ENCODE results near the gene CPSF4L. TPM values are rescaled to one million over a fixed set of nuclear protein-coding genes. Genes with fewer than 3 reads are reported as not detected.

The CPSF4L gene
- total RNA-seq, 1 experiment from 2014 or later = not detected

- DNase-seq (ENCODE audit: low read depth) = peak; percentile 59
Measured at GRCh38 chr17:73232587-73233373, 28.9 kb downstream of the CPSF4L start.

GRCh38 chr17:73231841-73232586 is 29.7 kb downstream of the CPSF4L start:
- DNase-seq (ENCODE audit: low read depth) = peak; percentile 91

DNA sequence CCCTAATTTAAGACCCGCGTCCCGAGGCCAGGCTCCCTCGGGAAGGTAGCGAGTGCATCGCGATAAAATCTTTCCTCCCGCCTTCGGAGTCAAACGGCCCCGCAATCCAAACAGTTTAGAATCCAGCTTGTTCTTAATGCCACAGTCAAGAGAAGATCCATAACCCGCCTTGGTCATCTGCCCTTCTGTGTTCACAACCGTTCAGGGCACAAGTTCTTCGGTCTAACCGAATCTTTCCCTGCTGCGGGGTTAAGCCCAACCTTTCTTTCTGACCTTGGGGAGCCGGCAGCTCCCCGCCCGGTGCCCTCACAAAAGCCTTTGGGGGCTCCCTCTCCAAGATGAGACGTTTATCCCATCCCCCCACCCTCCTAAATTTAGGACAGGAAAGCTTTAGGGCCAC is 30.3 kb downstream of the CPSF4L start:
- peak; percentile 48 for DNase-seq (ENCODE audit: low read depth)

GRCh38 chr17:73230088-73230487 is 31.6 kb downstream of the CPSF4L start:
- no peak for DNase-seq (ENCODE audit: low read depth)

DNA sequence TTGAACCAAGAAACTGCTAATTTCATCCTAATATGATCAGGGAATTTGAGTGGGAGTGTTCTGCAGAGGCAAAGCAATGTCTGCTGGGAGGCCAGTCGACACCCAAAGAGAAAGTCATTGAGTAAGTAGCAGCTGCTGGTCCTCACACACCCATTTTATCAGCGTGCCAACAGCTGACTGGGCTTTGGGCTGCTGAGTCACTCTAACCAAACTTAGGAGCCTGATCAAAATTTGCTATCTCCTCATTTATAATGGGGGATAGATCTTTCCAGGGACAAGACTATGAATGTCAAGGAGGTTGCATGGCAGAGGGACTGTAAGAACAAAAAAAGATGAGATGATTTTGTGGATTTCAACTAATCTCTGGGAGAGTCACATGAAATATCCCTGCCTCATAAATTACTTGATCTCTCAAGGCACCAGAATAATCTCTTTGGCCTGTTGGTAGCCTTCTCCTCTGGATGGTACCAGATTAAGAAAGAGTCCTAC is 32.9 kb downstream of the CPSF4L start:
- peak; percentile 81 for DNase-seq (ENCODE audit: low read depth)

DNA sequence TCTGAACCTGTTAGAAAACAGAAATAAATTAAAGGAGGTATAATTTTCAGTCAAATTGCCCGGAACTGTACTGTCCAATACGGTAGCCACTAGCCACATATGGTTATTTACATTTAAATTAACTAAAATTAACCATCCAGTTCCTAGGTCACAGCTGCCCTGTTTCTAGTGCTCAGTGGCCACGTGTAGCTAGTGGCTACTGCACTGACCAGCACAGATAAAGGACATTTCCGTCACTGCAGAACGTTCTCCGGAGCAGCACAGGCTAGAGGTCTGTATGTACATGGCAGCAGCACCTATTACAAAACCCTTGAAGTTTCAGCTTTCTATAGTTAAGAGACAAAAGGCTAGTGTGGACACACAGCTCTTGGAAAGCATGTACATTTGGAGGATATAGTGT is 33.7 kb downstream of the CPSF4L start:
- no peak for DNase-seq (ENCODE audit: low read depth)

GRCh38 chr17:73227379-73227778 is 34.3 kb downstream of the CPSF4L start:
- DNase-seq (ENCODE audit: low read depth) = peak; percentile 7

DNA sequence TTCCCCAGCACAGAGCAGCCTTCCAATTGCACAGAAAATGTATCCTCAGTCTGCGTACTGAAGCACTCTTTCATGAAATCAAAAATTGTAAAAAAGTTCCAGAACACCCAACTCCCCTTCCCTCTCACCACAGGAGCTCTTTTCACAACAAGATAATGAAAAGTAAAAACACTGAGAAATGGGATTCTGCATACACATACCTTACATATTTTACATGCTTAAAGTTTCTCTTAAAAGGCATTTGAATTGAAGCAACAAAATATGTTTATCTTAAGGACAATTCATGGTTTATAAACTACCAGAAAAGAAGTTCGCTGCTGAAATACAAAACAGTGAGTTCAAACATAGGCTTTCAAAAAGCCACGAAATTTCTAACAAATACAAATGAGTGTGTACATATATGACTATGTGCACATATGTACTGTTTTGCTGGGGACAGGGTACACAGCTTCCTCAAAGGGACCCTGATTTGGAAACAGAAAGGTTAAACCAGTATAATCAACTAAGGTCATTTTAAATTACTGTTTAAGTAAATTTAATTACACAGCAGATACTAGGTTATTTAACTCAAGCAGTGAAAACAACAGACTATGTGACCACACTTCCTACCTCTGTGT is 35.0 kb downstream of the CPSF4L start:
- DNase-seq (ENCODE audit: low read depth) = no peak

- no peak for DNase-seq (ENCODE audit: low read depth)
Measured at GRCh38 chr17:73224663-73225305, 36.9 kb downstream of the CPSF4L start.

GRCh38 chr17:73224237-73224636 is 37.4 kb downstream of the CPSF4L start:
- no peak for DNase-seq (ENCODE audit: low read depth)

DNA sequence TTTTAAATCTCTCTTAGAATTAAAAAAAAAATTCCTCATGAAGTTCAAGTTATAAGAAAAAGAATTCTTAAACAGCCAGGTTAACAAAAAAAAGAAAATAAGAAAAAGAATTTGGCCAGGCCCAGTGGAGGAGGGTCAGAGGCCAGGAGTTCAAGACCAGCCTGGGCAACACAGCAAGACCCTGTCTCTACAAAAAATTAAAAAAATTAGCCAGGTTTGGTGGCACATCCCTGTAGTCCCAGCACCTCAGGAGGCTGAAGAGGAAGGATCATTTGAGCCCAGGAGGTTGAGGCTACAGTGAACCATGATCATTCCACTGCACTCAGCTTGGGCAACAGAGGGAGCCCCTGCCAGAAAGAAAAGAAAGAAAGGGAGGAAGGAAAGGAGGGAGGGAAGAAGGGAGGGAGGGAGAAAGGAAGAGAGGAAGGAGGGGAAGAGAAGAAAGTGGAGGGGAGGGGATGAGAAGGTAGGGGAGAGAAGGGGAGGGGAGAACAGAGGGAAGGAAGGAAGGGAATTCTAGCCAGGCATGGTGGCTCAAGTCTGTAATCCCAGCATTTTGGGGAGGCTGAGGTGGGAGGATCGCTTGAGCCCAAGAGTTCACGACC is 38.0 kb downstream of the CPSF4L start:
- DNase-seq (ENCODE audit: low read depth) = no peak

DNA sequence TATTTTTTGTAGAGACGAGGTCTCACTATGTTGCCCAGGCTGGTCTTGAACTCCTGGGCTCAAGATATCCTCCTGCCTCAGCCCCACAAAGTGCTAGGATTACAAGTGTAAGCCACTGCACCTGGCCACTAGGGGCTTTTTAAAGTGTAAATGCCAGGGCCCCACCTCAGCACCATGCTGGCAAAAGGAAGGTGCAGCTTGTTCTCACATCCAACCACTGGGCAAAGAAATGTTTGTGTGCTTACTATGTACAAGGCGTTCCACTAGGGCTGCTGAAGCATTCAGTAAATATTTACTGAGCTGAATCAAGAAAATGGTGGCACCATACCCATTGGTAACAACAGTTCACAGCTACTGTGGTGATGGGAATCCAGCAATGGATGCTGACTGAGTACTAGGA is 46.2 kb downstream of the CPSF4L start:
- no peak for DNase-seq (ENCODE audit: low read depth)

- no peak for DNase-seq (ENCODE audit: low read depth)
Measured at GRCh38 chr17:73214851-73215250, 46.8 kb downstream of the CPSF4L start.

DNA sequence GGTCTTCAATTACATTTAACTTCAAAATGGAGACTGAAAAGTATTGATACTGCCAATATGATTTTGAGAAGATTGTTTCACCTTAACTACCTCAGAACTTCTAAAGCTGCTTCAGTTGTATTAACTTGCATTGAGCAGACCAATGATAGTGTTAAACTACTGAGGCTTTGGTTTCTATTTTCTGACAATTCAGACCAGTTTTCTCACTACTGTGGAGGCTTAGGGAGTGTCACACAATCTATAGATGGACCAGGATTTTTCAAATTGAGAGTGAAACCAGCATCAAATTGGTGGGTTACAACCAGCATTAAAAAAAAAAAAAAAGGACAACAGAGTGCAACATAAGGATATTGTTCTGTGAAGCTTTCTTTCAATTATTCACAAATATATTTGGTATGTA is 47.7 kb downstream of the CPSF4L start:
- no peak for DNase-seq (ENCODE audit: low read depth)

GRCh38 chr17:73211745-73212144 is 49.9 kb downstream of the CPSF4L start:
- no peak for DNase-seq (ENCODE audit: low read depth)

GRCh38 chr17:73210002-73210678 is 51.5 kb downstream of the CPSF4L start:
- peak; percentile 27 for DNase-seq (ENCODE audit: low read depth)

DNA sequence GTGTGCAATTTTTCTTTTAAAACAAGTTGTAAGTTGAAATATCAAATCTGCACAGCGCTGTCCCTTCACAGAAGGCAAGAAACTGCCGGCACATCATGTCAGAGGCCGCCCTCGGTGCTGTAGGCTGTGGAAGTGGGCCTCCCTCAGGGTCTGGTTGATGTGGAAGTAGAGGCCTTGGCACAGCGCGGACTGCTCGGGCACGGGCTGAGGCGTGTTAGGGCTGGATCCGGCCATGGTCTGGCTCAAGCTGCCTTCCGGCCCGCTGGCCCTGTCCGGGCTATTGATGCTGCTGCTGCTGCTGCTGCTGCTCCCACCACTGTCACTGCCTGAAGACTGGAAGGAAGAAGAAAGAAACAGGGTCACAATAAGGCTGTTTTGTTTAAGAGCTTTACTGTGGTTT is 52.2 kb downstream of the CPSF4L start:
- DNase-seq (ENCODE audit: low read depth) = no peak

GRCh38 chr17:73208139-73208827 is 53.4 kb downstream of the CPSF4L start:
- DNase-seq (ENCODE audit: low read depth) = no peak

DNA sequence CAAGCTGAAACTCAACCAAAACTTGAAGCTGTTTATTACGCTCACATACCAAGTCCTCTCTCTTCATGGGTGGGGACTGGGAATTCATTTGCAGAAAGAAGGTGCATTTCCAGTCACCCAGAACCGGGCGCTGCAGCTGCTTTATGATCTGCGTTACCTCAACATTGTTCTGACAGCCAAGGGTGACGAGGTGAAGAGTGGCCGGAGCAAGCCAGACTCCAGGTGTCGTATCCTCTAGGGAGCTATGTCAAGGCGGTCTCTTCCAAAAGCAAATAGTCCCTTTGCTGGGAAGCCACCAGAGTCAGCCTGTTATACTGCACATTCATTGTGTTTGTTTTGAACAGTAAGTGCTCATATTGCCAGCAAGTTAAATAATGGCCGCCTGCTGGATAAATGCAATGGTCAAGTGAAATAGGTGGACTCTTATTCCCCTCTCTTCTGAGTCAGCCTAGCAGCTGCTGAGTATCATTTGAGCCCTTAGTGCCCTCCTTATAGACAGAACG is 56.2 kb downstream of the CPSF4L start:
- no peak for DNase-seq (ENCODE audit: low read depth)

- DNase-seq (ENCODE audit: low read depth) = no peak
Measured at GRCh38 chr17:73203788-73204479, 57.7 kb downstream of the CPSF4L start.

All from M059J (cell line).